GM19397 (cell line): Measurements from ENCODE around the gene DUOXA1.
"Not testable (repeated sequence)": the region's sequence is repeated elsewhere in the genome, so short reads cannot be mapped to it uniquely, and the experiment has no call there.

Experiments used
- ATAC-seq: cut with Tn5 transposase; IDR thresholded peaks from one replicate; pipeline ENCODE4 v1.9.1; 2021; ENCODE audit warnings: mild to moderate bottlenecking, moderate library complexity; ENCODE audit not compliant: unreplicated experiment

Gene DUOXA1

DNA sequence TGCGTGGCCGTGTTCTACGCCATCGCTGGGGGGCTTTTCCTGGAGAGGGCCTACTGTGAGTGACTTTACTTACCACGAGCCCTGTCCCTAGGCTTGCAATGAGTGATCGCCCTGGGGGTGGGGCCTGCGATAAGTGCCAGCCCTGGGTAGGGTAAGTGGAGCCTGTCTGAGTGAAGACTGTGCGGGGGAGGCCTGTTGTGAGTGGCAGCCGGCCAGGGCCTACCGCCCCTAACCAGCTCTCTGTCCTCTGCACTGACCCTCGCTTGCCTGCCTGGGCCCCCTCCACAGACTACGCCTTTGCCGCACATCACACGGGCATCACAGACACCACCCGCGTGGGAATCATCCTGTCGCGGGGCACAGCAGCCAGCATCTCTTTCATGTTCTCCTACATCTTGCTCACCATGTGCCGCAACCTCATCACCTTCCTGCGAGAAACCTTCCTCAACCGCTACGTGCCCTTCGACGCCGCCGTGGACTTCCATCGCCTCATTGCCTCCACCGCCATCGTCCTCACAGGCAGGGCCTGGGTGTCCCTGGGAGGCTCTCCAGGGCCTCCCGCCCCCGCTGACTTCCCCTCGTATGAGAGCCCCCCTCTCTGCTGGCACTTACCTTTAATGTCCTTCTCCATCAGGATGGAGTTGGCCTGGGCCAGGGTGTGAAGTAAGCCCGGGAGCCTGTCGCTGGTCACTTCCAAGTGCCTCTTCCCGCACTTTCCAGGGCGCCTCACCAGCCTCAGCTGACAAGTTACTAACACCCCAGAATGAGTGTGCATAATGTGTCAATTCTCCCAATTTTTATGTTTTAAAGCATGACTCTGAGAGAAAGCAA, 22.5 kb upstream of the DUOXA1 start:
- no peak for ATAC-seq

DNA sequence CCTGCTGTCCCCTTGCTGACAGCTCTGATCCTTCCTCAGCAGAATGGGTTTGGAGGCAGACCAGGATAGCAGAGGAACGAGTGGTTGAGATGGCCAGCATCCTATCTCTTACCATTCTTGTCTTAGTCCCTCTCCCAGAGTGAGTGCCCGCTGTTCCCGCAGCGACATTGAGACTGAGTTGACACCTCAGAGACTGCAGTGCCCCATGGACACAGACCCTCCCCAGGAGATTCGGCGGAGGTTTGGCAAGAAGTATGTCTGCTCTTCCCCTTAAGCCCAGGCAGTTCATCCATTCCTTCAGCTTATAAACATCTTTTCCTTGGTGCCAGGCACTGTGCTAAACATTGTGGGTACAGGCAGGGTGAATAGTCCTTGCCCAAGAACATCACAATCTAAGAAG, 21.3 kb upstream of the DUOXA1 start:
- no peak for ATAC-seq

DNA sequence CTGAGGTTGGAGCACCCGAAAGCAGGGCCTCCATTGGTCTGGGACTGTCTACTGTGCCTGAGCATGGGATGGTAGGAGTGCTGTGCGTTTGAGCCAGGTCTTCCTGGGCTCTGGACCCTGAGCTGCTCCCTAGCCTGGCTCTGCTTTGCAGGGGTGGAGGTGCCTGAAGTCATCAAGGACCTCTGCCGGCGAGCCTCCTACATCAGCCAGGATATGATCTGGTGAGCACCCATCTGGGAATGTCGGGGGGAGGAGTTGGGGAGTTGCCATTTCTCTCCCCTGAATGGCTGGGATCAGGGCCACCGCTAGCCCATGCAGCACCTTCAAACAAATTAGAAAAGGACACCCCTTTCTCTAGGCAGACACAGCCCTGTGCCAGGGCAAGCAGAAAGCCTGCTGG, 20.8 kb upstream of the DUOXA1 start:
- ATAC-seq: no peak

DNA sequence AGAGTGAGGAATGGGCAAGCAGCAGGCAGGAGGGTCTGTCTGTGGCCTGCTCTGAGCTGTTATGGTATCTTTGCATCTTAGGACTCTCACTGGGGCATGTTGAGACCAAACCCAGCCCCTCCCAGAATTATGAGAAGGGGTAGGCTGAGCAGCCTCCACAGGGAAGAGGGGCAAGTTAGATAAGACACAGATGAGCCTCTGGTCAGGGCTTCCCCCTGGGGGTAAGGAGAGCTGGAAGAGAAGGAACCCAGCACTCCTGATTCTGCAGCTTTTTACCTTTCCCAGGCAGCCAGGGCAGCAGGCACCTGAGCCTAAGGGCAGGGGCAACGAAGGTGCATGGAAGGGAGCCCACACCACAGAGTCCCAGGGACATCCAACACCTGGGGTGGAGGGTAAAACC, 19.4 kb upstream of the DUOXA1 start:
- ATAC-seq: no peak

DNA sequence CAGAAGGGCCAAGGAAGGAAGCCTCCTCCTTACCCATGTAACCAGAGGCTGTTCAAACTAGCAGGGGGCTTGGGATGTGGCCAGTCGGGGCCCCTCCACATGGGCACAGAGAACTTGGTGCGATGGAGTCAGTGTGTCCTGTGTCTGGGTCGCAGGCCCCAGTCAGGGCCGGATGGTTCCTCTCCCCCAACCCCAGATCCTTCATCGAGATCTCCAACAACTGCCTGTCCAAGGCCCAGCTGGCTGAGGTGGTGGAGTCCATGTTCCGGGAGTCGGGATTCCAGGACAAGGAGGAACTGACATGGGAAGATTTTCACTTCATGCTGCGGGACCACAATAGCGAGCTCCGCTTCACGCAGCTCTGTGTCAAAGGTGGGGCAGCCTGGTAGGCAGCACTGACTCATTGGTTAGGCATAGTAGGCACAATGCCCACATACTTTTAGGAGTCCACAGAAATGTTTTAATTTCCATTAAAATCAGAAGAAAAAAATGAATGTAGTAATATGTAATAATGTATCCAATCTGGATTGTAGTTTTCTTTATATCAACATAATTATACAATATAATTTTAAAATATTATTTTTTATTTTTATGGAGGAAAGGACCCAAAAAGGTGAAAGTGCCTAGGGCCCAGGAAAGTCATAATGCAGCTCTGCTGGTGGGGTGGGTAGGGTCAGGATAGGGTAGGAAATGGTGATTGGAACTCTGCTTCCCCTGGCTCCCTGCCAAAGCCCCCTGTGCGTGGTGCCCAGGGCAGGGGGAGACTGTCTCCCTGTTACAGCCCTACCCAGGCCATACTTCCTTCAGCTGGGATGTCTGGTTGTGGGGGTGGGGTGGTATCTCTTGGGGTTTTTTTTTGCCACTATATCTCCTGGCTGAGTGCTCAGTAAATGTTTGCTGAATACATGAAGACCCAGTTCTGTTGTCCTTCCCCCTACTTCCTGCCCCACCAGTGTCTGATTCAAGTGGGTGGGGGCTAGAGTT, 18.7 kb upstream of the DUOXA1 start:
- ATAC-seq: no peak

DNA sequence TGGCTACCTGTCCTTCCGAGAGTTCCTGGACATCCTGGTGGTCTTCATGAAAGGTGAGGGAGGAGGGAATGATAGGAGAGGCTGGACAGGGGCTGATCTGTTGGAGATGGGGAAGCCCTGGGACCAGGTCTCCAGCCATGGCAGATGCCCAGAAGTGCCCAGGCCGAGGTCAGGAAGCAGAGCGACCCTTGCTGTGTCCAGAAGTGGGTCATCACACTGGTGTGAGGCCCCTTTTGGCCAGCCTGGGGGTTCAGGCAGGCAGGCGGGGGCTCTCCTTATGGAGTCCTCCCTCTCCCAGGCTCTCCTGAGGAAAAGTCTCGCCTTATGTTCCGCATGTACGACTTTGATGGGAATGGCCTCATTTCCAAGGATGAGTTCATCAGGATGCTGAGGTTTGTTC, 17.9 kb upstream of the DUOXA1 start:
- ATAC-seq: no peak

DNA sequence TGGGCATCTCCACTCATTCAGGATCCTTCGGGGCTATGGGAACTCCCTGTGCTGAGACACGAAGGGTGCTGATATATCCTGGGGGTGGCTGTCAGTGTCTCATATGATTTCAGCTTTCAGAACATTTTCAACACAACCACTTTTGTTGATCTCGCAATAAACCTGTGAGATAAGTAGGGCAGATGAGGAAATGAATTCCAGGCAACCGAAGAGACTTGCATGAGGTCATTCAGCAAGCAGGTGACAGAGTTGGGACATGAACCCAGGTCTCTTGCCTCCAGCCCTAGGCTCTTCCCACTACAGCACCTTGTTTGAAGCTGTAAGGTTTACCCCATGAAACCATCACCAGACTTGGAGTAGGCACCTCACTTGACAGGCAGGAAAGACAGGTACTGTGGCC, 16.7 kb upstream of the DUOXA1 start:
- ATAC-seq: no peak

DNA sequence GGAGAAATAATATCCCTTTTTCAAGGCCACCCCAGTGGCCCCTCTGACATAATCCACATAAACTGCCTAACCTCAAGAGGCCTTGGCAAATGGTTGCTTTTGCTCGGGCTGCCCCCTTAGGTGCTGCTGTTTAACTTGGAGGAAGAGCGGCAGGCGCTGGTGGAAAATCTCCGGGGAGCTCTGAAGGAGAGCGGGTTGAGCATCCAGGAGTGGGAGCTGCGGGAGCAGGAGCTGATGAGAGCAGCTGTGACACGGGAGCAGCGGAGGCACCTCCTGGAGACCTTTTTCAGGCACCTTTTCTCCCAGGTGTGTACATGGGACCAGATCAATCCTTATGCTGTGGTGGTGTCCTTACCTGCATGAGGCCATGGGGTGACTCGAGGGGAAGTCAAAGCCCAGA, 15.1 kb upstream of the DUOXA1 start:
- no peak for ATAC-seq

DNA sequence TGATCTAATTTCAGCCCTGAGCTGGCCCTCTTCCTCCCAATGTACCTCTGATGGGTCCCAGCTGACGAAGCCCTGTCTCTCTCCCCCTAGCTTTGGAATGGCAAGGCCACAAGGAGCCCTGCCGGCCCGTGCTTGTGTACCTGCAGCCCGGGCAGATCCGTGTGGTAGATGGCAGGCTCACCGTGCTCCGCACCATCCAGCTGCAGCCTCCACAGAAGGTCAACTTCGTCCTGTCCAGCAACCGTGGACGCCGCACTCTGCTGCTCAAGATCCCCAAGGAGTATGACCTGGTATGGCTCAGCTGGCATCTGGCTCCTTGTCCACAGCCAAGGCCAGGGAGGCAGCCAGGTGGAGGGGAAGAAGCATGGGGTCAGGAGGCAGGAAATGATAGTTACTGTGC, 14.3 kb upstream of the DUOXA1 start:
- no peak for ATAC-seq

DNA sequence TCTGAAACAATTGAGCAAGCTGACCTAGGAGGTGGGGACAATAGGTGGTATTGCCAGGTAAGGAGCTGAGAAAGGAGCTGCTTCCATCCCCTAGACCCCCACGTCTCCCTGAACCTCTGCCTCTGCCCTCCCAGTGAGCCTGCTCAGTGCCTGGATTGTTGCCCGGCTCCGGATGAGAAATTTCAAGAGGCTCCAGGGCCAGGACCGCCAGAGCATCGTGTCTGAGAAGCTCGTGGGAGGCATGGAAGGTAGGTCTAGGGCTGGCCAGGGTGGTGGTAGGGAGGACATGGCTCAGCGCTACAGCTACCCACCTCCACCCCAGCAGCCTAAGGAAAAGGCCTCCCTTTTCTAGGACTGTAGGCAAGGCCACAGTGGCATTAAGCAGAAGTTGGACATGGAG, 13.4 kb upstream of the DUOXA1 start:
- no peak for ATAC-seq

DNA sequence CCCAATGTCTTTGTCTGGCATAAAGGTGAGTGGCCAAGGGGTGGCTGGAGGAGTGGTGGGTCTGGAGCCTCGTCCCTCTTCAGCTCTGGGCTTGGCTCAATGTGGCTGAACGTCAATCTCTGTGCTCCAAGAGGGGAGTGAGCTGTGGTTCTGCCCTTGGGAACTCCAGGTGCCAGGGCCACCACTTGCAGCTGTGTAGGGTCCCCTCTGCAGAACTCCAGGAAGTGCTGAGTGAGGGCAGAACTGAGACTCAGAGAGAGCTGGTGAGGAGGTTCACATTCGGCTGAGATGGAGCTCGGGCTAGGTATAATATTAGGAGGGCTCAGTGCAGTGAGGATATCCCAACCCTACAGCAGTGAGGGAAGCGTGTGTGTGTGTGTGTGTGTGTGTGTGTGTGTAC, 11.7 kb upstream of the DUOXA1 start:
- no peak for ATAC-seq

DNA sequence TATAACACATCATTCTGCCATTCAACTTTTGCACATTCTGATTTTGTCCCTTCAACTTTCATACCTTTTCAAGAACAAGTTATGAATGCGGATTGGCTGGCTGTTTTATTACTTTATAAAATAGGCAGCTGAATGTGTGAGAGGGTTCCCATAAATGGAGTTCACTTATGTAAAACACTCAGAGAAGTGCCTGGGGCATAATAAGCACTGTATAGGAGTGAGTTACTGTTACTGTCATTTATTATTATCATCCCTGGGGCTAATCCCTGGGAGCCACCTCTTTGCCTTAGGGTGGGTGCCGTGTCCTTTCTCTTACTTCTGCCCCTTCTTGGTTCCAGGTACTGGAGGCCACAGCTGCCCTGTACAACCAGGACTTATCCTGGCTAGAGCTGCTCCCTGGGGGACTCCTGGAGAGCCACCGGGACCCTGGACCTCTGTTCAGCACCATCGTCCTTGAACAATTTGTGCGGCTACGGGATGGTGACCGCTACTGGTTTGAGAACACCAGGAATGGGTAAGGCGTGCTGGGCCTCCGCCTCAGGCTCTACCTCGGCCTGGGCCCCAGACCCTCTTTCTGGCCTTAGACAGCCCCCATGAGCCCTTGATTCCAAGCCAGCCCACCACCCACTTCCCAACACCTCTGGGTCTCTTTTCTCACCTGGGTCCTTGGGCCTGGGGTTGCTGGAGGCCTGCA, 11.0 kb upstream of the DUOXA1 start:
- ATAC-seq: no peak

DNA sequence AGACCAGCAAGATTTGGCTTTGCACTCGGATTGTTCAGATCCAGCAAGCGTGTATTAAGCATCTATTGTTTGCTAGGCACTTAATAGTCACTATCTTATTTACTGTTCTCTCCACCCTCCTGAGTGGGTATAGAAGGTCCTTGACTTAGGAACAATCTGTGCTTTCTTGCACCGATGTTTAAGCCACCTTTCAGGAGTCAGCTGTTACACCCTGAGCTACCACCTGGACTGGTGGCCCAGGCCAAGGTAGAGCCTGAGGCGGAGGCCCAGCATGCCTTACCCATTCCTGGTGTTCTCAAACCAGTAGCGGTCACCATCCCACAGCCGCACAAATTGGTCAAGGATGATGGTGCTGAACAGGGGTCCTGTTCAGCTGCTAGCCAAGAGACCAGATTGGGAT, 10.1 kb upstream of the DUOXA1 start:
- no peak for ATAC-seq

DNA sequence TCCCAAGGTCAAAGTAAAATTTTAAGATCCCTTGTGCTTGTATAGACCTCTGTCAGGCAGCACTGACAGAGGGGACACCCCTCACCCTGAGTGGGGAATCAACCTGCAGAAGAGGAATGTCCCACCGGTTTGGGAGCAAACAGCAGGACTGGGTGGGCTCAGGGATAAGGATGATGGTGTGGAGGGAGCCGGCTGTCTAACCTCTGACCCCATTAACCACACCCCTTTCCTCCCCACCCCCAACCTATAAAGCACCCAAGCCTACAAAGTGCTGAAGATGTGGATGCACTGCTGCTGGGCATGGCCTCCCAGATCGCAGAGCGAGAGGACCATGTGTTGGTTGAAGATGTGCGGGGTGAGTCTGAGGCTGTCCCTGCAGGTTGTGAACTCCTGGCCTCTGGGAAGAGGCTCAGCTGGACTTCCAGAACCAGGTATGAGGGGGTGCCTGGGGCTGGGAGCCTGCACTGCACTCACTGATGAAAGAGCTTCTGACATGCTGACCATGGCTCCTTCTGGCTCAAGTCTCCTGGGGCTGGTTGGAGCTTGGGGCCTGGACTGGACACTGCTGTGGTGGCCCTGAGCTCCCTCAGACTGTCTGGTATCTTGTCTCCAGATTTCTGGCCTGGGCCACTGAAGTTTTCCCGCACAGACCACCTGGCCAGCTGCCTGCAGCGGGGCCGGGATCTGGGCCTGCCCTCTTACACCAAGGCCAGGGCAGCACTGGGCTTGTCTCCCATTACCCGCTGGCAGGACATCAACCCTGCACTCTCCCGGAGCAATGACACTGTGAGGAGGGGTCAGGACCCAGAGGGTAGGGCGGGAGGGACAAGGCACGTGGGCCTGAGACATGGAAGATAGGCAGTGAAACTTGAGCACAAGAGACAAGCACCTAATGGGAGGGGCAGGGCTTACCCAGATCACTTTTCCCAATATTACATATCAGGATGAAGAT, 9.4 kb upstream of the DUOXA1 start:
- ATAC-seq: no peak

DNA sequence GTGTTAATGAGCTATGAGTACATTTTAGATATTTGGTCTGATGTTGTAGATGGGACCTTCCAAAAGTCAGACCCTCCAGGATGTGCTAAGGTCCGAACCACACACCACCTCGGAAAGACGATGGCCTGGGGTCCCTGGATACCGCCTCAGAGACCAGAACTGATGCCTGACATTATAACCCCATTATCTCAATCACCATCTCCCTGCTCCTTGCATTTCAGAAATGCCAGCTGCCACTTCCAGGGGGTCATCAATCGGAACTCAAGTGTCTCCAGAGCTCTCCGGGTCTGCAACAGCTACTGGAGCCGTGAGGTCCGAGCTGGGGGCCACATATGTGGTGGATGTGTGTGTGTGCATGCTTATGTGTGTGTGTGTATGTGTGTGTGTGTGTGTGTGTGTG, 8.0 kb upstream of the DUOXA1 start:
- ATAC-seq: no peak

DNA sequence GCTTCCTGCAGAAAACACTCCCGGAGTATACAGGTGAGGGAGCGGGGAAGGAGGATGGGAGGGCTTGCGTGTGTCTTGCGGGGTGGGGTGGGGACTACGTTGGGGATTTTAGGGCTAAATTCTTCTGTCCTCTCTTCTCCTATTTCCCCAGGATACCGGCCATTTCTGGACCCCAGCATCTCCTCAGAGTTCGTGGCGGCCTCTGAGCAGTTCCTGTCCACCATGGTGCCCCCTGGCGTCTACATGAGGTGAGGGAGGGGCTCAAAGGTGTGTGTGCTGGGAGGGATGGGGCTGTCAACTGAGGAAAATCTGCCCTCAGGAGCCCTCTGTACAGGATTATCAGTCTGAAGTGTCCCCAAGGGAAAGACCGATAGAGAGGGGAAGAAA, 6.7 kb upstream of the DUOXA1 start:
- ATAC-seq: no peak

DNA sequence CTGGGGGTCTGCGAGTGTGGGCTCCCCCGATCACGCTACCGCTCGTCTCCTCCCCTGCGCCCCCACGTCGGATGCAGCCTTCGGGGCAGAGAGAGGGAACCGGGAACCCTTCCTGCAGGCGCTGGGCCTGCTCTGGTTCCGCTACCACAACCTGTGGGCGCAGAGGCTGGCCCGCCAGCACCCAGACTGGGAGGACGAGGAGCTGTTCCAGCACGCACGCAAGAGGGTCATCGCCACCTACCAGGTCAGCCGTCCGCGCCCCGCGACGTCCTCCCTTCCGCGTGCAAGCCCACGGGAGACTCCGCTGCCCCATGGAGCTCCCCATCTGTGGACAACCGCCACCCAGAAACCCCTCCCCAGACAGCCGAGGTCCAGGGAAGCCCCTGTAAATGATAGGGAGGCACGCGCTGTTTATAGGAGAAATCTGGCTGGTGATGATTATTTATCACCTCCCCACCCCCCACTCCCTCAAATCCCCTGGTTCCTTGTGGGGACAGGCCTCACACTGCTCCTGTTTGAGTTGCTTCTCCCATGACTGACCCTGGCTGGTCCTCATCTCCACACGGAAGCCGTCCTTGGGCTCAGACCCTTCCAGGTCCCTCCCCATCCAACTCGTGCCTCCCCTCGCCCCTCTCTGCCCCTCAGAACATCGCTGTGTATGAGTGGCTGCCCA, 6.2 kb upstream of the DUOXA1 start:
- ATAC-seq: not testable (repeated sequence)

DNA sequence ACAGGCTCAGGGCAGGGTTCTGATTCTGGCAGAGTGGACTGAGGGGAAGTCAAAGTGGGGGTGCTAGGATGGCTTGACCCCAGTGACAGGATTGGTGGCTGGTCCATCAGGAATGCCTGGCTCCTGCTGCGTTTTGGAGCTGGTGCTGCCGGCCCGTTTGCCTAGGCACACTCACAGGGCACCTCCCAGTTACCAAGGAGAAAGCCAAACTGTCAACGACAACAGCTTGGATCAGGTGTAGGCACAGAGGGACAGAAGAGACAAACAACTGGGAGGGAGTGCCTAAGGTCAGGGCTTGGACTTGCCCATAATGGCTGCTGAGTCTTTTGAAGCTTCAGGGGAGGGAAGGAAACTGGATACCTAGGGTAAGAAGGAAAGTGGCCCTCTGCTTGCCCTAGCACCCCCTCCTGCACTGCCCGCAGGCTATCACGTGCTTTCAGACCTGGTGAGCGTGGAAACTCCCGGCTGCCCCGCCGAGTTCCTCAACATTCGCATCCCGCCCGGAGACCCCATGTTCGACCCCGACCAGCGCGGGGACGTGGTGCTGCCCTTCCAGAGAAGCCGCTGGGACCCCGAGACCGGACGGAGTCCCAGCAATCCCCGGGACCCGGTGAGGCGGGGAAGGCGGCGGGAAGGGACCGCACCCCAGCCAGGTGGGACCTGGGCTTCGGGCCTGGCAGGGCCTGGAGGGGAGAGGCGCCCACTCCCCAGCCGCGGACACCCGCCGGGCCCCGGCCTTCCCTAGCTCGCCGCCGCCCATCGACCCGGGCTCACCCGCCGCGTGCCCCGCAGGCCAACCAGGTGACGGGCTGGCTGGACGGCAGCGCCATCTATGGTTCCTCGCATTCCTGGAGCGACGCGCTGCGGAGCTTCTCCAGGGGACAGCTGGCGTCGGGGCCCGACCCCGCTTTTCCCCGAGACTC, 5.3 kb upstream of the DUOXA1 start:
- ATAC-seq: no peak

DNA sequence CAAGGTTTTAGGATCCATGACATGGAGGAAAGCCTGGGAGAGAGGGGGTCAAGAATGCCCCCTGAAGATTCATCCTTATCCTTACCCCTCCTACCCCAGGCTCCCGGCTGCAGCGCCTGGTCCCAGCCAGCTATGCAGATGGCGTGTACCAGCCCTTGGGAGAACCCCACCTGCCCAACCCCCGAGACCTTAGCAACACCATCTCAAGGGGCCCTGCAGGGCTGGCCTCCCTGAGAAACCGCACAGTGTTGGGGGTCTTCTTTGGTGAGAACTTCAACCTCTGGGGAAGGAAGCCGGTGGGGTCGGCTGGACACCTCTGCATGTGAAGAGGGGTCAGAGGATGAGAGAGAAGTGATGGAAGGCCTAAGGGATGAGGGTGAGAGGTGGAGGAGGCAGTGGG, 4.4 kb upstream of the DUOXA1 start:
- ATAC-seq: no peak
